Measurements from ENCODE around the gene GAL3ST2. TPM values are rescaled to one million over a fixed set of nuclear protein-coding genes. Genes with fewer than 3 reads are reported as not detected.
"Not testable (repeated sequence)": the region's sequence is repeated elsewhere in the genome, so short reads cannot be mapped to it uniquely, and the experiment has no call there.

Gene GAL3ST2
- total RNA-seq, 1 donor from 2014 or later, result not detected

- DNase-seq (ENCODE audit: extremely low read depth, low read depth, low spot score), result not testable (repeated sequence)
Measured at GRCh38 chr2:241806217-241806616, 29.6 kb downstream of the GAL3ST2 start.

- no peak for DNase-seq (ENCODE audit: extremely low read depth, low read depth, low spot score)
Measured at GRCh38 chr2:241808051-241808720, 31.6 kb downstream of the GAL3ST2 start.

DNA sequence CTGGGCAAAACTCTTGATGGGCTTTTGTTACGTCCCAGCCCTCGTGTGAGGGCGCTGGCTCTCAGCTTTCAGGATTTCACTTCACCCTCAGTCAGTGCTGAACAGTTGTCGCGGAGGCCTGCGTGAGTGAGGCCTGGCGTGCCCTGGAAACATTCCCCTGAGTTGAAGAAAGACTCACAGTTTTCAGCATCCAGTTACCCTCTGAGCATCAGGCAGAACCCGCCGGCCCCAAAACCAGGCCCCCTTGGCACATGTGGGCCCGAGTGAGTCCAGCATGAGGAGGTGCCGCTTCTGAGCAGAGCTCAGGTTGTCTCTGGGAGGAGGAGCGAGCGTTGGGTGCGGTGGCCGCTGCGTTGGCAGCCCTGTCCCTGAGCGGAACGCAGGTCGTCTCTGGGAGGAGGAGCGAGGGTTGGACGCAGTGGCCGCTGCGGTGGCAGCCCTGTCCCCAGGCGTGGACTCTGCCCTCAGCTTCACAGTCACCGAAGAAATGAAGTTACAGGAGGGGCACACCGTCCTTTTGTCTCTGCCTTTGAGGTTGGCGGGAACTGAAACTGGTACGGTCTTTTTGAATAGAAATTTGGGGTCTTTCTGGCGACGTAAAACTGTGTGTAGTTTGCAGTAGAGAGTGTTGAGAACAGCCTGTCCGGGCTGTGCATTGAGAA lies 32.2 kb downstream of the GAL3ST2 start, which contains the start of gene NEU4:
Gene NEU4, plus strand, starts transcription at position 473 of the 662 bp plus-strand sequence. CDS start 5,292 bp downstream, outside the sequence.
- no peak for DNase-seq (ENCODE audit: extremely low read depth, low read depth, low spot score)

DNA sequence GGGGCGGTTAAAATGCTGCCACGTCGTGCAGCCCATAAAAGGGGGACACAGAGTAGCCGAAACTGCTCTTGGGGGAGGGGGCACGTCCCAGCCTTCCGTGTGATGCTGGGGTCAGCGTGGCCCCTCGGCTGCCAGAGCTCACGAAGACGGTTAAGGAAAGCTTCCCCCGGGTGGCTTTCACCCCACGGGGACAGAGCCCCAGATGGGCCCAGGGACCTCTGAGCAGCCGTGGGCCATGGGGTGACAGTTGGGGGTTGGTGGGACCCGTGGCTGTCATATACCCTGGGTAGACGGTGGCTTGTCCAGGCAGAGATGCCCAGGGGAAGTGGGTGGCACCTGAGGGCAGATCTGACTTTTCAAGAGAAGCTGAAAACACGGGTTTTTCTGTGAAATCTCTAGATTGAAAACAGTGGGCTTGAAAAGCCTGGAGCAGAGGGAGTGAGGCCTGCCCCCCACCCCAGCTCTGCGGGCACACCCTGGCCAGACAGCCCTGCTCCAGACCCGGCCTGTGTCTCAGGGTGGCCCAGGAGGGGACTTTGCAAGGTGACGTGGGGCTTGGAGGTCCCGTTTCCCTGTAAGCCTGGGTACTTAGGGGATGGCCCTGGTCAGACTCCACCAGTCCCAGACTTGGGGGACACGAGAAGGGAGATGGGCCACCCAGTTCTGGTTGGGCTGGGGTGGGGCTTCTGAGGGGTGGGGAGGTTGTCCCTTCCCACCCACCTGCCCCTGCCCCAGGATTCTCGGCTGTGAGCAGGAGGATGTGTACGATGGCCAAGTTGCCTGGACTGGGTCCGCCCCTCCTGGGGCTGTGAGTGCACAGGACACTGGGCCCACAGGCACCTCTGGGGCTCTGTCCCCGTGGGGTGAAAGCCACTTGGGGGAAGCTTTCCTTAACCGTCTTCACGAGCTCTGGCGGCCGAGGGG lies 33.0 kb downstream of the GAL3ST2 start:
- DNase-seq (ENCODE audit: extremely low read depth, low read depth, low spot score), result no peak

DNA sequence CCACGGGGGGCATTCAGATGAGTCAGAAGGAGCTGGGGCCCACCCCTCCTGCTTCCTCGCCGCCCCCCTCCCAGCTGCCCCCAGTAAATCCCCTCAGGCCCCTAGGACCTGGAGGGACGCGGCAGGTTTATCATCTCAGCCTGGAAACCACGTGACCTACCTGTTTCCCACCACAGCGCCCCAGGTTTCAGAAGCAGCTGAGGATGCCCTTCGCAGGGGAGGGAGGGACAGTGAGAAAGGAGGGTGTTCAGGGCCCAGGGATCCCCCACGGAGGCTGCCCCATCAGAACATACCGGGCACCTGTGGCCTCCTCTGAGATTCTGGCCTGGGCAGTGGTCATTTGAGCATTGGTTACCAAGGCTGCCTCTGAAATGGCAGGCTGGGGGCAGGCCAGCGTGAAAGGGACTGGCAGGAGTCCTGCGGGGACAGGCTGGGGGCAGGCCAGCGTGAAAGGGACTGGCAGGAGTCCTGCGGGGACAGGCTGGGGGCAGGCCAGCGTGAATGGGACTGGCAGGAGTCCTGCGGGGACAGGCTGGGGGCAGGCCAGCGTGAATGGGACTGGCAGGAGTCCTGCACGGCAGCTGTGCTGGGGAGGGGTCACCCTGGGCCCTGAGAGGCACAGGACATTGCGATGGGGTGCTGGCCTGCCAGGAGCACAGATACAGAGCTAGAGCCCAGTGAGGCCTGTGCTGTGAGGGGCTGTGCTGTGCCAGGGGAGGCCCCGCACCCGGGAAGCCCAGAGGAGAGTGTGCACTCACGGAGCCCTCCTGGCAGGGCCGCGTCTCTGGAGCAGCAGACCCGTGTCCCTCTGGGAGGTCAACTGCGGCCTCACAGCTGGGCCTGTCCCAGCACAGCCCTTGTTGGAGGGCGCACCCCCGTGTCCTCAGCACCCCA lies 33.9 kb downstream of the GAL3ST2 start:
- DNase-seq (ENCODE audit: extremely low read depth, low read depth, low spot score), result no peak

DNA sequence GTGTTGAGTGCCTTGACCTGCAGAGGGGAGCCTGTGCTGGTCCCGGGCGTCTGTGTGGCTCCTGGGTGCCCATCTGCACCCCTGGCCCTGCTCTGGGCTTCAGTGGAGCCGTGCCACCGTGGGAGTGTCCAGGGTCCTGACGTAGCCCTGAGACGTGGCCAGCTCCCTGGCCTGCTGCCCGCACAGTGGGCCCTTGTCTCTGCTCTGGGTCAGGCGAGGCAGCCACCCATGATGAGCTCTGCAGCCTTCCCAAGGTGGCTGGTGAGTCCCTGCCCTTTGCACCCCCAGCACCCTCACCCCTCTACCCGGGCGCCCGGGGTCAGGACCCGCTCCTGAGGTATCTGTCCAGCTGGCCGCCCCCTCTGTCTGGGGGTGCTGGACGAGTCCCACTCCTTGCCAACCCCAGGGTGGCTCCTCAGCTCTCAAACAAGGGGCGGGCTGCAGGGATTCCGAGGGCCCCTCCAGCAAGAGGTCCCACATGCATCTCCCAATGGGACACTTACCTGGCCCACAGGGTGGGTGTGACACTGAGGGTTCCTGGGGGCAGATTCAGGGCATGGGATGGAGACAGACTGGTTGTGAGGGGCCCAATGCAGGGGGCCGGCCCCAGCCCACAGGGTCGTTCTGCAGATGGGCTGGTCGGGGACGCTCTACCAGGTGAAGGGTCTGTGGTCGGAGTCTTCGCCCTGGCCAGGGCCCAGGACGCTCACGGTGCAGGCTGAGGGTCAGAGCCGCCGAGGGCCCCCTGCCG lies 34.8 kb downstream of the GAL3ST2 start:
- no peak for DNase-seq (ENCODE audit: extremely low read depth, low read depth, low spot score)

DNA sequence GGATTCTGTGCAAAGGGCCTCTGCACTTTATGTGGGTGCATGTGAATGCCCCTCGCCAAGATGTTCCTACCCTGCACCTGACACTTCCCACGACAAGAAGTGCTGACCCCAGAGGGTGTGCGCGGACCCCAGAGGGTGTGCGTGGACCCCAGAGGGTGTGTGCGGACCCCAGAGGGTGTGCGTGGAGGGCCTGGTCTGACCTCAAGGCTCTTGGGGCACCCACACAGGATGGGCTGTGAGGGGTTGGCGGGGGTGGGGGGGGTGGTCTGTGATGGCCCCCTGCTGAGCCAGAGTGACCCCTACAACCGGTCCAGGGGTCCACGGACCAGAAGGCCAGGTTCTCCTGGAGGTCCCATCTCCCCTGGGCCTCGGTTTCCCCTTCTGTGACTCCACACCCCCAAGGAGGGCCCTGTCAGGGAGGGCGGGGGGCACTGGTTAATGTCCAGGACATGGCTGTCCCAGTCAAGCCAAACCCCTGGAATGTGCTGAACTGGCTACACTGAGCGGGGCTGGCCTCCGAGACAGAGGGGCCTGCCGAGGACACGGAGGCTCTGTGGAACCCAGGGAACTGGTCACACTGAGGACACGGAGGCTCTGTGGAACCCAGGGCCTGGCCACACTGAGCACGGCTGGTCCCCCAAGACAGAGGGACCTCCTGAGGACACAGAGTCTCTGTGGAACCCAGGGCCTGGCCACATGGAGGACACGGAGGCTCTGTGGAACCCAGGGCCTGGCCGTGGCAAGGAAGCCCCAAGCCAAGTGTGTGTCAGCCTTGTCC lies 35.5 kb downstream of the GAL3ST2 start:
- no peak for DNase-seq (ENCODE audit: extremely low read depth, low read depth, low spot score)

GRCh38 chr2:241812730-241813643 lies 36.4 kb downstream of the GAL3ST2 start:
- DNase-seq (ENCODE audit: extremely low read depth, low read depth, low spot score), result no peak

- DNase-seq (ENCODE audit: extremely low read depth, low read depth, low spot score), result no peak
Measured at GRCh38 chr2:241813644-241814392, 37.2 kb downstream of the GAL3ST2 start.

GRCh38 chr2:241814393-241814642 lies 37.7 kb downstream of the GAL3ST2 start:
- no peak for DNase-seq (ENCODE audit: extremely low read depth, low read depth, low spot score)

DNA sequence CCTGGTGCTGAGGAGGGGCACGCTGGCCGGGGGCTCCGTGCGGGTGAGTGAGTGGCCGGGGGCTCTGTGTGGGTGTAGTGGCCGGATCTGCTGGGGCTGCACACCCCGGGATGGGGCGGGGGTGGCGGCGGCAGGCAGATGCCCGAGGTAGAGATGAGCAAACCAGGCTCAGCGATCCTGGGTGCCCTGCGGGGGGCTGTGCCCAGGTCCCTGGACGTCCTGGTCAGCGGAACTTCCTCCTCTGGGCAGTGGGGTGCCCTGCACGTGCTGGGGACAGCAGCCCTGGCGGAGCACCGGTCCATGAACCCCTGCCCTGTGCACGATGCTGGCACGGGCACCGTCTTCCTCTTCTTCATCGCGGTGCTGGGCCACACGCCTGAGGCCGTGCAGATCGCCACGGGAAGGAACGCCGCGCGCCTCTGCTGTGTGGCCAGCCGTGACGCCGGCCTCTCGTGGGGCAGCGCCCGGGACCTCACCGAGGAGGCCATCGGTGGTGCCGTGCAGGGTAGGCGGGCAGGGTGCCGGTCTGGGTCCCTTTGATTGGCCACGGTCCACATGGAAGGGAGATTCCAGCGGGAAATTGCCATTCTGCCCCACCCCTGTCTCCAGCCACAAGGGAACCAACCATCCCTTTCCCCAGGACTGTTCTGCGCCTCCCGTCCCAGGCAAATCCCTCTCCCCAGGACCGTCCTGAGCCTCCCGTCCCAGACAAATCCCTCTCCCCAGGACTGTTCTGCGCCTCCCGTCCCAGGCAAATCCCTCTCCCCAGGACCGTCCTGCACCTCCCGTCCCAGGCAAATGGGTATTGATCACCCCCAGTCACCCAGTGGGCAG lies 38.2 kb downstream of the GAL3ST2 start:
- no peak for DNase-seq (ENCODE audit: extremely low read depth, low read depth, low spot score)

- DNase-seq (ENCODE audit: extremely low read depth, low read depth, low spot score), result no peak
Measured at GRCh38 chr2:241815477-241816430, 39.1 kb downstream of the GAL3ST2 start.

DNA sequence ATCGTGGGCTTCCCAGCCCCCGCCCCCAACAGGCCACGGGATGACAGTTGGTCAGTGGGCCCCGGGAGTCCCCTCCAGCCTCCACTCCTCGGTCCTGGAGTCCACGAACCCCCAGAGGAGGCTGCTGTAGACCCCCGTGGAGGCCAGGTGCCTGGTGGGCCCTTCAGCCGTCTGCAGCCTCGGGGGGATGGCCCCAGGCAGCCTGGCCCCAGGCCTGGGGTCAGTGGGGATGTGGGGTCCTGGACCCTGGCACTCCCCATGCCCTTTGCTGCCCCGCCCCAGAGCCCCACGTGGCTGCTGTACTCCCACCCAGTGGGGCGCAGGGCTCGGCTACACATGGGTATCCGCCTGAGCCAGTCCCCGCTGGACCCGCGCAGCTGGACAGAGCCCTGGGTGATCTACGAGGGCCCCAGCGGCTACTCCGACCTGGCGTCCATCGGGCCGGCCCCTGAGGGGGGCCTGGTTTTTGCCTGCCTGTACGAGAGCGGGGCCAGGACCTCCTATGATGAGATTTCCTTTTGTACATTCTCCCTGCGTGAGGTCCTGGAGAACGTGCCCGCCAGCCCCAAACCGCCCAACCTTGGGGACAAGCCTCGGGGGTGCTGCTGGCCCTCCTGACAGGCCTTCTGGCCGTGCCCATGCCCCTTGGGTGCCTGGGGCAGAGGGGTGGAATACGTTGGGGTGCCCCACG lies 40.0 kb downstream of the GAL3ST2 start:
- DNase-seq (ENCODE audit: extremely low read depth, low read depth, low spot score), result no peak

DNA sequence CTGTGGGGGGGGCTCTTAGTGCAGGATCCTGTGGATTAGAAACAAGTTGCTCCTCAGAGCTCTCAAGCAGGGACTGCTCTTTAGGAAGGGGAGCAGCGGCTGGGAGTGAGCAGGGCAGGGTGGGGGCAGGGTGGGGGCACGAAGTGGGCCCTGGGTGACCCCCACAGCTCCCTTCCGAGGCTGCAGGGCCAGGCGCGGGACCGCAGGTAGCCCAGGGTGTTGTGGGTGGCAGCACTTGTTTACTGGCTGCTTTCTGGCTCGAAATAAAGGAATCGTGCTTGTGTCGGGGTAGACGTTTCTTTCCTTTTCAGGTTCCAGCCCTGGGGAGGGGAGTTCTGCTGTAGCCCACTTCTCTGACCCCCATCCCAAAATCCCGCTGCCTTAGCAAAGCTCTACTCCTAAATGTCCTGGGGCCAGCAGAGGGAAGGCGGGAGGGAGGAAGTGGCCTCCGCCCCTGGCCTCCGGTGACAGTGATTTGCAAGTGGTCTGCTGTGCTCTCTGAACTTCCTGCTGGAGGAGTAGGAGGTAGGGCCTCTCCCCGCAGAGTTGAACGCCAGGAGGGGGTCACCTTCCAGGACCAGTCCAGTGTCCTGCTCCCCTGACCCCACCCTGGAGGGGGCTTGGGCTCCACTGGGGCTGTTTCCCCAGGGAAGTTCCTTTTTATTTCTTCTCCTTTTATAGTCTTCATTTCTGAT lies 40.7 kb downstream of the GAL3ST2 start:
- DNase-seq (ENCODE audit: extremely low read depth, low read depth, low spot score), result no peak
